T-helper 9 cell (primary cell): ENCODE measurements around the gene HCST.
"Not testable (repeated sequence)": the region's sequence is repeated elsewhere in the genome, so short reads cannot be mapped to it uniquely, and the experiment has no call there.

Experiments used
- DNase-seq: peaks from one replicate; pipeline ENCODE4 v3.0.0-alpha.2; 2020

The HCST gene

DNA sequence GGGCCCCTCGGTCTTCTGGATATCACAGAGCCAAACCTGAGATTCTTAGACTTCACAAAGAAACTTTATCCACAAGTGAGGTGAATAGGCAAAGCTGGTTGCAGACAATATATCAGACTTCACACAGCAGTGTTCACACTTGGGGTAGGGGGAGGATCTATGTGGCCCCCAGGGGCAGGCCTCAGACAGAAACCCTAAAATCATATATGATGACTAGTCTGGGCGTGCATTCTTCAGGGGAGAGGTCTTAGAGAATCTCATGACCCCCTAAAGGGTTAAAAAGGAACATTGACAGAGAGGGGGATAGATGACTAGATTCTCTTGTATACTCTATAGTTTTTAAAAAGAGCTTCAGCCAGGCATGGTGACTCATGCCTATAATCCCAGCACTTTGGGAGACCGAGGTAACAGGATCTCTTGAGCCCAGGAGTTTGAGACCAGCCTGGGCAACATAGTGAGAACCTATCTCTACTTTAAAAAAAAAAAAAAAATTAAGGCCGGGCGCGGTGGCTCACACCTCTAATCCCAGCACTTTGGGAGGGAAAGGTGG, 2.9 kb downstream of the HCST start:
- DNase-seq, result no peak

- no peak for DNase-seq
These were observed 5.0 kb downstream of the HCST start for GRCh38 chr19:35907377-35907745.

DNA sequence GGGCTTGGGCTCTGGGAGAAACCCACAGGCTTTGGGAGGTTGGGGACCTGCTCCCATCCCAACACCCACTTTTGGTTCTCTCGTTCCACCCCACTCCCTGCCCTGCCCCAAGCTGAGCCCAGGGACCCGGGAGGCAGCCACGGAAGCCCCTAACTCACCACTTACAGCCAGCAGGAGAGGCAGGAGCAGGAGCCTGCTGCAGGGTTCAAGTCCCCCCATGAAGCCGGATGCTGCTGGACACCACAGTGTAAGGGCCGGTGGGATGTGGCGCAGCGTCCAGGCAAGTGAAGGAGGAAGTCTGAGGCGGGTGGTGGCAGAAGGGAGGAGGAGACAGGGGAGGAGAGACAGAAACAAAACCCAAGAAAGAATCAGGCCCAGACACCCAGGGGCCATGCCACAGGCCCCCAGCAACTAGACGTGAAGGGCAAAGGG, 5.7 kb downstream of the HCST start, which contains the start of gene TYROBP:
TSS of gene TYROBP (minus strand) at position 286 of the 432 bp plus-strand sequence. CDS start at position 219, 67 bp downstream.
- DNase-seq, result no peak

DNA sequence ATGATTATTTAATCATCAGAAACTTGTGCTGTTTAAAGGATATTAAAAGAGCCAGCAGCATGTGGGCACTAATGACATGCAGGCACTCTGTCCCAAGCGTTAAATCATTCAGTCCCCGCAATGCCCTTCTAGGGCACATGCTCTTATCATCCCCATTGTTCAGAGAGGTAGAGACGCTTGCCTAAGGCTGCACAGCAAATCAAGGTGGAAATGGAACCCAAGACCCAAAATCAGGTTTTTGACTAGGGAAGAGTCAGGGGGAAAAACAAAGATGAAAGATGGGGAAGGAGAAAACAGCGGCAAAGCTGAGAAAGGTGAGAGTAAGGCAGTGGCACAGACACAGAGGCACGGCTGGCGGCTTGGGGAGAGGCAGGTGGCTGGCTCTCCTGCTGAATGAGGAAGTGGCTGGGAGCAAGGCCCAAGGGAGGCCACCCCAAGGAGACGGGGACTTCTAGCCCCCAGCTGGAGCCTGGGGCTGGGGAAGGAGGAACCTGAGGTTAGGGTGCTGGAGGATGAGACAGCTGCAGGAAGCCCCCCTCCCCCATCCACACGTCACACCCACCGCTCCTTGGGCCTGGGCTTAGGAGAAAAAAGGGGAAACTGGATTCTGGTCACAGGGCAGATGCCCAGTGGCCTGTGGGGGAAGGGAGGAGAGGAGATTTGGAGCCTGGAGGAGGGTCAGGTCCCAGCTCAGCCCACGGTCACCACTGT, 6.8 kb downstream of the HCST start:
- DNase-seq, result no peak

GRCh38 chr19:35909684-35910035, 7.3 kb downstream of the HCST start:
- DNase-seq, result no peak

DNA sequence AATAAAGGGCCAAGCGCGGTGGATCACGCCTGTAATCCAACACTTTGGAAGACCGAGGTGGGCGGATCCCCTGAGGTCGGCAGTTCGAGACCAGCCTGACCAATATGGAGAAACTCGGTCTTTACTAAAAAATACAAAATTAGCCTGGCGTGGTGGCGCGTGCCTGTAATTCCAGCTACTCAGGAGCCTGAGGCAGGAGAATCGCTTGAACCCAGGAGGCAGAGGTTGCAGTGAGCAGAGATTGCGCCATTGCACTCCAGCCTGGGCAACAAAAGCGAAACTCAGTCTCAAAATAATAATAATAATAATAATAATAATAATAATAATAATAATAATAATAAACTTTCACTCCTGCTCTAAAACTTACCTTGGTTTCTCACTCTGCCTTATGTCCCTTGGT, 8.0 kb downstream of the HCST start:
- DNase-seq, result not testable (repeated sequence)

GRCh38 chr19:35911173-35911572, 8.8 kb downstream of the HCST start:
- DNase-seq, result no peak

DNA sequence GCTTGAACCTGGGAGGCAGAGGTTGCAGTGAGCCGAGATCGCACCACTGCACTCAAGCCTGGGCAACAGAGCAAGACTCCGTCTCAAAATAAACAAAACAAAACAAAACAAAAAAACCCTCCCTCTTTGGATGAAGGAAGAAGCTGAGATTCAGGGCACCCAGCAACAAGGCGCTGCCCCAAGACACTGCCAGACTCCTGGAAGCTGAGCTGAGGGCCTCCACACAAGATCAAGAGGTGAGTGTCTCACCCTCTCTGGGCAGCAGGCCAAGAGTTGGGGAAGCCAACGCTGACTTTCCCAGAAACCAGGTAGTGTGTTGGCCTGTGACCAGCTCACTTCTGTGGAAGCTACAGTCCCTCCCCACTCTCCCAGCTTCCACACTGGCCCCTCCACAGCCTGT, 9.5 kb downstream of the HCST start:
- DNase-seq, result no peak

DNA sequence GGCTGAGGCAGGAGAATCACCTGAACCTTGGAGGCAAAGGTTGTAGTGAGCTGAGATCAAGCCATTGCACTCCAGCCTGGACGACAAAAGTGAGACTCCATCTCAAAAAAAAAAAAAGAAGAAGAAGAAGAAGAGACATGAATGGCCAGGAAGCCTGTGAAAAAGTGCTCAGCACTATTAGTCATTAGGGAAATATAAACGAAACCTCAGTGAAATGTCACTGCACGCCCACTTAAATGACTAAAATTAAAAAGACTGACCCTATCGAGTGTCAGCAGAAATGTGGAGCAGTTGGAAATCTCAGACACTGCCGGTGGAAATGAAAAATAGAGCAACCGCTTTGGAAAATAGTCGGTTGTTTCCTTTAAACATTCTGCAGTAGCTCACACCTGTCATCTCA, 11.3 kb downstream of the HCST start:
- no peak for DNase-seq

GRCh38 chr19:35915443-35915842, 13.1 kb downstream of the HCST start:
- no peak for DNase-seq

DNA sequence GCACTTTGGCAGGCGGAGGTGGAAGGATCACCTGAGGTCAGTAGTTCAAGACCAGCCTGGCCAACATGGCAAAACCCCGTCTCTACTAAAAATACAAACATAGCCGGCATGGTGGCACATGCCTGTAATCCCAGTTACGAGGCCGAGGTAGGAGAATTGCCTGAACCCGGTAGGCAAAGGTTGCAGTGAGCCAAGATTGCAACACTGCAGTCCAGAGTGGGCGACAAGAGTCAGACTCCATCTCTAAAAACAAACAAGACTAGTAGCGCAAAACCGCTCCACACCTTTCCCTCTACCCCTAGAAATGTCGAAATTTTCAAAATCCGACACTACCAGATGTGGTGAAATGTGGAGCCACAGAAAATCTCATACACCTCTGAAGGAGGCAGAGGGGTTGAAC, 17.0 kb downstream of the HCST start:
- DNase-seq, result no peak

- DNase-seq, result no peak
These were observed 18.7 kb downstream of the HCST start for GRCh38 chr19:35921012-35921411.

DNA sequence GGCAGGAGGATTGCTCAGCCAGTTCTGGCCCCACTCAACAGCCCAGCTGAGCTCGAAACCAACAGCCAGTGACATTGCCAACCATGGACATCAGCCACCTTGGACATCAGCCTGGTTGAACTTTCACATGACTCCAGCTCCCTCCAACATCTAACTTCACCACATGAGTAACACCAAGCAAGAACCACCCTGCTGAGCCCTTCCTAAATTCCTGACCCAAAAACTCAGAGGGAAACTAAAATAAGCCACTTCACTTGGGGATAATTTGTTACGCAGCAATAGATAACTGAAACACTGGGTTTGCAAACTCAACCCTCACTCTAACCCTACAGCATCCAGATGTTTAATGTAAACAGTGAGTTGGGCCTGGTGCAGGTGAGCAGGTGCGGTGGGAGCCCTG, 23.2 kb downstream of the HCST start:
- DNase-seq, result no peak

DNA sequence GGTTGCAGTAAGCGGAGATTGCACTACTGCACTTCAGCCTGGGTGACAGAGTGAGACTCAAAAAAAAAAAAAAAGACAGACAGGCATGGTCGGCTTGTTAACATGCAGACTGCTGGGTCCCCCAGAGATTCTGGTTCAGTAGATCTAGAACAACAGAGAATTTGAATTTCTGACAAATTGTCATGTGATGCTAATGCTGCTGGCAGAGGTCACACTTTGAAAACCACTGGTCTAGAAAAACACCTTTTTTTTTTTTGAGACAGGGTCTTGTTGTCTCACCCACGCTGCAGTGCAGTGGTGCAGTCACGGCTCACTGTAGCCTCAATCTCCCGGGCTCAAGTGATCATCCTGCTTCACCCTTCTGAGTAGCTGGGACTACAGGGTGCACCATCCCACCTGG, 26.2 kb downstream of the HCST start:
- no peak for DNase-seq

GRCh38 chr19:35929876-35930275, 27.5 kb downstream of the HCST start:
- DNase-seq, result no peak

- peak; percentile 96 for DNase-seq
These were observed 29.0 kb downstream of the HCST start for GRCh38 chr19:35931161-35931873.

GRCh38 chr19:35931874-35932202, 29.5 kb downstream of the HCST start:
- DNase-seq, result no peak

DNA sequence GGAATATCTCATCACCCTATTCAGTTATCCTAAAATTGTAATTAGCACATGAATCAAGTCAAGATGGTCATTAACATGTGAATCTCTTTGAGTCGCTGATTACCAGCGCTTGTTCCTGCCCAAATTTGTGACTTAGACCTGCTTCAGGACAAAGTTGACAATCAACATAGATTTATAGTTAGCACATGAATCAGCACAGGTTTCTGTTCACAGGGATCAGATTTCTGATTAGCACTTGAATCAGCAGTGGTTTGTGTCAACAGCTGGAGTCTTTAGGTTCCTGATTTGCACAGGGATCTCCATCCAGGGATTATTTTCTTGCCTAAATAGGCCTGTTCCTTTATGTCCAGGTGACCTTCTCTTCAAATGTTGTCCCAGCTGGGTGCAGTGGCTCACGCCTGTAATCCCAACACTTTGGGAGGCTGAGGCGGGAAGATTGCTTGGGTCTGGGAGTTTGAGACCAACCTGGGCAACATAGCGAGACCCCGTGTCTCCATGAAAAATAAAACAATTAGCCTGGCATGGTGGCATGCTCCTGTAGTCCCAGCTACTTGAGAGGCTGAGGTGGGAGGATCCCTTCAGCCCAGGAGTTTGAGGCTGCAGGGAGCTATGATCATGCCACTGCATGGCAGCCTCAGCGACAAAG, 30.1 kb downstream of the HCST start:
- DNase-seq, result no peak

- DNase-seq, result peak; percentile 33
These were observed 33.8 kb downstream of the HCST start, which contains the start of gene LRFN3 for GRCh38 chr19:35935911-35936737. Gene LRFN3 (plus strand): TSS chr19:35936374. CDS start chr19:35939426, 3,052 bp downstream.

DNA sequence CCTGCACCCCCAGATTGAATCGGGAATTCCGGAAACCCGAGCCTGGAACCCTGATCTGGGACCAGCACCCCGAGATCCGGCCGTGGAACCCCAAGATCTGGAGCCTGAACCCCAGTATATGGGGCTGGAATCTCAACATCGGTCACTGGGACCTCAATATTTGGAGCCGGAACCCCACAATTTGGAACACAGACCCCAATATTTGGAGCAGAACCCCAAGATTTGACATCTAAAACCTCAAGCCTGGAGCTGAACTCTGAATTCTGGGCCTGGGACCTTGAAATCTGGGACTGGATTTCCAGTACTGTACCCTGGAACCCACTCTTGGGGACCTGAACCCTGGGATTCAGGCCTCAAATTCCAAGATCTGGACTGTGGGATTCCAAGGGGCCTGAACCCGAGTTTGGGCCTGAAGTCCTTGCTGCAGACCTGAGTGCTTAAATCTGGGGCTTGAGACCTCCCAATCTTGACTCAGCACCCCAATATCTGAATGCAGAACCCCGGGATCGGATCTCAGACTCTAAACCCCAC, 34.5 kb downstream of the HCST start:
- DNase-seq, result no peak

DNA sequence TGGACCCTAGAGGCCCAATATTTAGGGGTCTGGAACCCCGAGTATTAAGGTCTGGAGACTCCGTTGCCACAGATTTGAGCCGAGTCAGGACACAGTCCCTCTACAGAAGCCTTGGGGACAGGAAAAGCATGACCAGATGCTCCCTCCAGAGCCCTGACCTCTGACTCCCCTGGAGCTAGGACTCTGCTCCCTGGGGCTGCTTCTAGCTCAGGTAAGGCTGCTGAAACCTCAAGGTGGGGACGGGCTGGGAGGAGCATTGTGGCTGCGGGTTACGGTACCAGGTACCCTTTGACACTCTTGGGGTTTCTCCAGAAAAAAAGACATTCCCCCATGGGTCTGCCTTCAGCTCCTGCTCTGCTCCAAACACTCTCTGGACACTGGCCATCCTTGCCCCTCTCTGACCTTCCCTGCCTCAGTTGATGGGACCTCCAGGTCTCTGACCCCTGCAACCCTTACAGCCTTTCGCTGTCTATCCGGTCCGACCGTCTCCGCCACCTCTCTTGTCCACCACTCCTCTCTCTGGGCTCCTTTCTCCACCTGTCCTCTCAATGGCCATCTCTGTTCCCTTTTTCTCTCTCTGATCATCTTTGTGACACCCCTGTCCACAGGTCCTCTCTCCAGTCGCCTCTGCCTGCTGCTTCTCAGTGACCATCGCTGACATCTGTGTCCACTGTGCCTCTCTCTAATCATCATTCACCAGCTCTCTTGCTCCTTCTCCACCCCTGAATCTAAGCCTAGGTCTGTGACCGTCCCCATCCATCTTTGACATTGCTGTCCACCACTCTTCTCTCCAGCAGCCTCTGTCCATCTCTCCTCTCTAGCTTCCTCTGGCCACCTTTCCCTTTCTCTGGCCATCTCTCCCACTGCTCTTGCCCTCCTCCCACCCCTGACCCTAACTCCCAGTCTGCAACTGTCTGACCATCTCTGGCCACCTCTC, 35.3 kb downstream of the HCST start:
- DNase-seq, result no peak
